ENCODE measurements around the gene NELFA.

The NELFA gene

GRCh38 chr4:1981251-1982058, 27.3 kb downstream of the NELFA start:
- DNase-seq, result no peak

- no peak for DNase-seq
Measured at GRCh38 chr4:1980561-1981041, 28.2 kb downstream of the NELFA start.

GRCh38 chr4:1979477-1980196, 29.1 kb downstream of the NELFA start:
- no peak for DNase-seq

- DNase-seq, result no peak
Measured at GRCh38 chr4:1978741-1979476, 29.9 kb downstream of the NELFA start.

GRCh38 chr4:1978226-1978625, 30.5 kb downstream of the NELFA start:
- no peak for DNase-seq

- no peak for DNase-seq
Measured at GRCh38 chr4:1976416-1977352, 32.1 kb downstream of the NELFA start.

- DNase-seq, result no peak
Measured at GRCh38 chr4:1975880-1976279, 32.9 kb downstream of the NELFA start.

GRCh38 chr4:1975391-1975801, 33.4 kb downstream of the NELFA start:
- DNase-seq, result no peak

- DNase-seq, result no peak
Measured at GRCh38 chr4:1974840-1975239, 33.9 kb downstream of the NELFA start.

- DNase-seq, result no peak
Measured at GRCh38 chr4:1973661-1974060, 35.1 kb downstream of the NELFA start.

GRCh38 chr4:1973218-1973617, 35.6 kb downstream of the NELFA start:
- DNase-seq, result no peak

GRCh38 chr4:1972414-1972813, 36.4 kb downstream of the NELFA start:
- DNase-seq, result no peak

- DNase-seq, result no peak
Measured at GRCh38 chr4:1971456-1972200, 37.1 kb downstream of the NELFA start.

- no peak for DNase-seq
Measured at GRCh38 chr4:1970926-1971325, 37.8 kb downstream of the NELFA start.

- DNase-seq, result no peak
Measured at GRCh38 chr4:1969928-1970723, 38.6 kb downstream of the NELFA start.

- DNase-seq, result no peak
Measured at GRCh38 chr4:1968686-1969295, 40.0 kb downstream of the NELFA start.

- DNase-seq, result no peak
Measured at GRCh38 chr4:1967512-1968149, 41.1 kb downstream of the NELFA start.

- no peak for DNase-seq
Measured at GRCh38 chr4:1964971-1965370, 43.8 kb downstream of the NELFA start.

GRCh38 chr4:1964443-1964842, 44.3 kb downstream of the NELFA start:
- DNase-seq, result no peak

GRCh38 chr4:1962980-1963379, 45.8 kb downstream of the NELFA start:
- DNase-seq, result no peak

Data from NCI-H1694 treated with DMSO at 0.1 percent for 48 hours (cell line).